ENCODE measurements around the gene TNFRSF1A.

- no peak for TF ChIP-seq CTBP1 (IDR thresholded peaks at IDR 0.05; ENCODE audit: borderline replicate concordance)
- no peak for TF ChIP-seq NFRKB (IDR thresholded peaks at IDR 0.05)
- TF ChIP-seq FOXA1 (IDR thresholded peaks at IDR 0.05): no peak
- no peak for TF ChIP-seq BHLHE40 (IDR thresholded peaks at IDR 0.05; ENCODE audit: borderline replicate concordance)
- no peak for TF ChIP-seq ELF4 (IDR thresholded peaks at IDR 0.05)
- TF ChIP-seq SUZ12 (IDR thresholded peaks at IDR 0.05): no peak
- TF ChIP-seq SP1 (IDR thresholded peaks at IDR 0.05): no peak
- no peak for TF ChIP-seq HDGF (IDR thresholded peaks at IDR 0.05; ENCODE audit: borderline replicate concordance)
- no peak for TF ChIP-seq FOXK2 (IDR thresholded peaks at IDR 0.05)
- no peak for TF ChIP-seq LEF1 (IDR thresholded peaks at IDR 0.05; ENCODE audit: borderline replicate concordance)
- TF ChIP-seq TARDBP (IDR thresholded peaks at IDR 0.05): no peak
These were observed 29.1 kb downstream of the TNFRSF1A start for GRCh38 chr12:6312529-6313325.
